Smooth muscle cell (in vitro differentiated cells): ENCODE data around the gene TNS1. TPM values are rescaled to one million over a fixed set of nuclear protein-coding genes. Genes with fewer than 3 reads are reported as not detected.

Experiments used
- DNase-seq: peaks from one replicate; lab custom pipeline; 2025; ENCODE audit not compliant: unreplicated experiment; lab: John Stamatoyannopoulos, UW
- H2AFZ ChIP-seq: fragments of 200-600 bp; sonication (generic); 2 replicates; pipeline ENCODE4 v1.6.0; 2016; ENCODE audit warnings: antibody characterized with exemption, low read depth, mild to moderate bottlenecking
- H3F3A ChIP-seq: fragments of 200-600 bp; sonication (generic); 2 replicates; pipeline ENCODE4 v1.6.0; 2017; ENCODE audit warnings: antibody characterized with exemption, low read depth
- H3K27ac ChIP-seq: fragments of 200-600 bp; sonication (generic); 2 replicates; pipeline ENCODE4 v1.5.1; 2016; ENCODE audit warnings: low read depth, mild to moderate bottlenecking
- H3K27me3 ChIP-seq: fragments of 200-600 bp; sonication (generic); 2 replicates; pipeline ENCODE4 v1.6.1; 2016; ENCODE audit warnings: low read depth, mild to moderate bottlenecking
- H3K36me3 ChIP-seq: fragments of 200-600 bp; sonication (generic); 2 replicates; pipeline ENCODE4 v1.5.1; 2016; ENCODE audit warnings: low read depth
- H3K4me1 ChIP-seq: fragments of 200-600 bp; sonication (generic); 2 replicates; pipeline ENCODE4 v1.5.1; 2016; ENCODE audit warnings: low read depth
- H3K4me2 ChIP-seq: fragments of 200-600 bp; sonication (generic); 2 replicates; pipeline ENCODE4 v1.6.0; 2016; ENCODE audit warnings: mild to moderate bottlenecking
- H3K4me3 ChIP-seq: fragments of 200-600 bp; sonication (generic); 2 replicates; pipeline ENCODE4 v1.5.1; 2016; ENCODE audit warnings: mild to moderate bottlenecking
- H3K79me2 ChIP-seq: fragments of 200-600 bp; sonication (generic); 2 replicates; pipeline ENCODE4 v1.6.0; 2016; ENCODE audit warnings: low read depth, mild to moderate bottlenecking
- H3K9ac ChIP-seq: fragments of 200-600 bp; sonication (generic); 2 replicates; pipeline ENCODE4 v1.6.0; 2016; ENCODE audit warnings: low read depth
- H3K9me3 ChIP-seq: fragments of 200-600 bp; sonication (generic); replicated peaks from 2 replicates; pipeline ENCODE4 v1.5.1; 2016; ENCODE audit warnings: low read depth
- H4K20me1 ChIP-seq: fragments of 200-600 bp; sonication (generic); 2 replicates; pipeline ENCODE4 v1.6.0; 2016; ENCODE audit warnings: low read depth
- WGBS: methylation state at CpG from one replicate; pipeline ENCODE4 v1.1.7; 2016; ENCODE audit warnings: low lambda C conversion rate; 5-methylcytosine and 5-hydroxymethylcytosine counted together
- polyA plus RNA-seq: library from polyadenylated mRNA; unstranded; fragments of >200 nt; fragmentation: Nextera tagmentation; extraction: Ambion mirVana; gene quantifications from 2 replicates; pipeline ENCODE4 v1.2.1, GENCODE V29; 2016
- total RNA-seq: library from RNA; depleted of rRNA; stranded (reverse); fragments of >200 nt; gene quantifications from 2 replicates; pipeline ENCODE4 v1.2.3, GENCODE V29; 2014
- TF ChIP-seq, protein P1 (sequence below): fragments of 200-600 bp; sonication (generic); IDR thresholded peaks from 2 replicates; pipeline ENCODE4 v1.5.1; 2017; ENCODE audit warnings: borderline replicate concordance, mild to moderate bottlenecking, antibody characterized with exemption; ENCODE audit not compliant: insufficient read depth, poor library complexity, severe bottlenecking

TNS1 gene
- total and polyA plus RNA-seq, 2 experiments from 2014 or later = 52.3 to 61.5 TPM

- H3K79me2 ChIP-seq = no peaks in the 10 kb centered on the region
- H3K4me1 ChIP-seq = peaks cover 17% of the 10 kb centered on the region
- H4K20me1 ChIP-seq = no peaks in the 10 kb centered on the region
- no peaks in the 10 kb centered on the region for H3K36me3 ChIP-seq
- H2AFZ ChIP-seq = no peak overlapping the region
- no peak overlapping the region for H3K4me3 ChIP-seq
- TF ChIP-seq, protein P1, sequence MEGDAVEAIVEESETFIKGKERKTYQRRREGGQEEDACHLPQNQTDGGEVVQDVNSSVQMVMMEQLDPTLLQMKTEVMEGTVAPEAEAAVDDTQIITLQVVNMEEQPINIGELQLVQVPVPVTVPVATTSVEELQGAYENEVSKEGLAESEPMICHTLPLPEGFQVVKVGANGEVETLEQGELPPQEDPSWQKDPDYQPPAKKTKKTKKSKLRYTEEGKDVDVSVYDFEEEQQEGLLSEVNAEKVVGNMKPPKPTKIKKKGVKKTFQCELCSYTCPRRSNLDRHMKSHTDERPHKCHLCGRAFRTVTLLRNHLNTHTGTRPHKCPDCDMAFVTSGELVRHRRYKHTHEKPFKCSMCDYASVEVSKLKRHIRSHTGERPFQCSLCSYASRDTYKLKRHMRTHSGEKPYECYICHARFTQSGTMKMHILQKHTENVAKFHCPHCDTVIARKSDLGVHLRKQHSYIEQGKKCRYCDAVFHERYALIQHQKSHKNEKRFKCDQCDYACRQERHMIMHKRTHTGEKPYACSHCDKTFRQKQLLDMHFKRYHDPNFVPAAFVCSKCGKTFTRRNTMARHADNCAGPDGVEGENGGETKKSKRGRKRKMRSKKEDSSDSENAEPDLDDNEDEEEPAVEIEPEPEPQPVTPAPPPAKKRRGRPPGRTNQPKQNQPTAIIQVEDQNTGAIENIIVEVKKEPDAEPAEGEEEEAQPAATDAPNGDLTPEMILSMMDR = no peak
- peaks cover 10% of the 10 kb centered on the region for H3F3A ChIP-seq
- H3K4me2 ChIP-seq = no peak overlapping the region
- DNase-seq = no peak
- no peak overlapping the region for H3K27ac ChIP-seq
- whole genome bisulfite sequencing = 94% methylated on average over 7 of the region's 7 CpGs
- H3K27me3 ChIP-seq = no peaks in the 10 kb centered on the region
- no peak overlapping the region for H3K9ac ChIP-seq
- H3K9me3 ChIP-seq = no peaks in the 10 kb centered on the region
Measured at GRCh38 chr2:218026244-218026643, 23.4 kb upstream of the TNS1 start.

- DNase-seq = no peak
- H3K36me3 ChIP-seq = no peaks in the 10 kb centered on the region
- 97% methylated on average over 2 of the region's 2 CpGs for WGBS
- TF ChIP-seq, protein P1 = no peak
- no peak overlapping the region for H3K4me2 ChIP-seq
- H3K4me1 ChIP-seq = peaks cover 17% of the 10 kb centered on the region
- no peaks in the 10 kb centered on the region for H3K9me3 ChIP-seq
- H3K79me2 ChIP-seq = no peaks in the 10 kb centered on the region
- H3K27ac ChIP-seq = no peak overlapping the region
- no peaks in the 10 kb centered on the region for H4K20me1 ChIP-seq
- no peaks in the 10 kb centered on the region for H3K27me3 ChIP-seq
- no peak overlapping the region for H3K4me3 ChIP-seq
- no peak overlapping the region for H2AFZ ChIP-seq
- H3K9ac ChIP-seq = no peak overlapping the region
- H3F3A ChIP-seq = no peaks in the 10 kb centered on the region
Measured at GRCh38 chr2:218024871-218025270, 22.1 kb upstream of the TNS1 start.

DNA sequence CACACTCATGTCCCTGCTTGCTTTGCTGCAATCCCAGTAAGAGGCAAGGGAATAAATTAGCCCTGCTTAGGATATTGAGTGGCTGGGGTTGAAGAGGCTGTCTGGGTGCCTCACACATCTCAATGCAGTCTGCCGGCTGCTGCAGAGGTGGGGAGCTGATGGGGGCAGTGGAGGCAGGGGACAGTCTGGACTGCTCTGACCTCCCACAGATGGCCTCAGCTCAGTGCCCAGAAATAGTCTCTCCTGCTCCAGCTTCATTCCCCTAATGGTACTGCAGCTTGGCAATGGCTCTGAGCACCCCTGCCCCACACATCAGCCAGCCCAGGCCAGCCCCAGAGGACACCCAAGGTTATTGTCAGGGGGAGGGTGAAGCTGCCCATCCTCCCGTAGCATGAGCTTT lies 21.5 kb upstream of the TNS1 start:
- WGBS = 71% methylated on average over 2 of the region's 2 CpGs
- DNase-seq = no peak

GRCh38 chr2:218023636-218024035 lies 20.8 kb upstream of the TNS1 start:
- no peaks in the 10 kb centered on the region for H3K36me3 ChIP-seq
- H3K27me3 ChIP-seq = no peaks in the 10 kb centered on the region
- H3K27ac ChIP-seq = no peak overlapping the region
- TF ChIP-seq, protein P1 = no peak
- no peaks in the 10 kb centered on the region for H3K9me3 ChIP-seq
- WGBS = 89% methylated on average over 3 of the region's 3 CpGs
- H3K4me1 ChIP-seq = peaks cover 17% of the 10 kb centered on the region
- no peak overlapping the region for H3K4me2 ChIP-seq
- DNase-seq = no peak
- H2AFZ ChIP-seq = no peak overlapping the region
- no peaks in the 10 kb centered on the region for H3K79me2 ChIP-seq
- no peaks in the 10 kb centered on the region for H4K20me1 ChIP-seq
- H3F3A ChIP-seq = no peaks in the 10 kb centered on the region
- H3K4me3 ChIP-seq = no peak overlapping the region
- H3K9ac ChIP-seq = no peak overlapping the region

More for the DNA sequence above, 21.5 kb upstream of the TNS1 start:
- Histone ChIP-seq H3F3A (no peaks in the 10 kb centered on the region), H3K27me3 (no peaks in the 10 kb centered on the region), H3K4me3 (no peak overlapping the region), H3K79me2 (no peaks in the 10 kb centered on the region), H3K9ac (no peak overlapping the region), H3K27ac (no peak overlapping the region), H3K4me1 (peaks cover 17% of the 10 kb centered on the region), H3K36me3 (no peaks in the 10 kb centered on the region), H3K9me3 (no peaks in the 10 kb centered on the region), H2AFZ (no peak overlapping the region), H4K20me1 (no peaks in the 10 kb centered on the region), H3K4me2 (no peak overlapping the region)
- TF ChIP-seq, protein P1 = no peak
